H1 (cell line): Measurements from ENCODE around the gene SMIM1. TPM values are rescaled to one million over a fixed set of nuclear protein-coding genes. Genes with fewer than 3 reads are reported as not detected.

ENCODE experiments used
- CTCF ChIA-PET: fragments of 300-600 bp; sonication (Branson Sonifier 250); formaldehyde crosslinking; loops from one replicate; lab custom pipeline; 2021; ENCODE audit not compliant: partially characterized antibody; lab: Charles Lee
- POLR2A ChIA-PET: fragments of 300-600 bp; sonication (Branson Sonifier 250); formaldehyde crosslinking; loops from one replicate; lab custom pipeline; 2021; ENCODE audit warnings: inconsistent platforms; ENCODE audit not compliant: partially characterized antibody; lab: Charles Lee
- DNase-seq, 2 experiments: peaks; one replicate each; pipeline versions ENCODE4 v3.0.0 to v3.0.0-alpha.2; 2010 to 2022; ENCODE audit warnings: low spot score in 2 of 2, low read depth in 1 of 2, mixed read lengths in 1 of 2
- FAIRE-seq: peaks from 2 replicates; lab custom pipeline; 2011; peaks lifted over from hg19 to GRCh38; lab: Jason Lieb, UNC
- H2AFZ ChIP-seq: 2 replicates; pipeline ENCODE4 v1.8.1; 2012; ENCODE audit warnings: low read length, inconsistent platforms
- H2AK5ac ChIP-seq: 2 replicates; pipeline ENCODE4 v1.6.1; 2013; ENCODE audit warnings: low read depth, low read length
- H2BK120ac ChIP-seq: replicated peaks from 2 replicates; pipeline ENCODE3; 2013; ENCODE audit warnings: low read depth, low read length, inconsistent platforms
- H2BK12ac ChIP-seq: 2 replicates; pipeline ENCODE4 v1.6.1; 2013; ENCODE audit warnings: low read depth, low read length
- H2BK15ac ChIP-seq: 2 replicates; pipeline ENCODE4 v1.6.1; 2013; ENCODE audit warnings: low read length
- H2BK20ac ChIP-seq: 2 replicates; pipeline ENCODE4 v1.6.1; 2013; ENCODE audit warnings: low read length
- H2BK5ac ChIP-seq: 2 replicates; pipeline ENCODE4 v1.6.1; 2013; ENCODE audit warnings: low read depth, low read length
- H3K14ac ChIP-seq: 2 replicates; pipeline ENCODE4 v1.6.1; 2013; ENCODE audit warnings: inconsistent platforms; ENCODE audit not compliant: insufficient read length
- H3K18ac ChIP-seq: 2 replicates; pipeline ENCODE4 v1.6.1; 2013; ENCODE audit warnings: low read length; ENCODE audit errors: extremely low read depth
- H3K23ac ChIP-seq: 2 replicates; pipeline ENCODE4 v1.6.1; 2013; ENCODE audit warnings: inconsistent platforms; ENCODE audit not compliant: insufficient read length
- H3K23me2 ChIP-seq: 2 replicates; pipeline ENCODE4 v1.6.1; 2013; ENCODE audit warnings: low read depth, low read length
- H3K27ac ChIP-seq: 2 replicates; pipeline ENCODE4 v1.6.1; 2011; ENCODE audit warnings: low read depth, low read length, inconsistent platforms
- H3K27me3 ChIP-seq, 4 experiments: replicated peaks in 1 of 4; 1 replicate in 1 of 4; 2 replicates in 3 of 4; pipeline versions ENCODE4 v1.6.1 to v1.8.1; 2011 to 2013; ENCODE audit warnings: low read length in 3 of 4, mild to moderate bottlenecking in 3 of 4, inconsistent platforms in 2 of 4, mixed read lengths in 2 of 4, moderate library complexity in 1 of 4; ENCODE audit not compliant: control insufficient read depth in 3 of 4, insufficient read depth in 3 of 4; ENCODE audit errors: extremely low read depth in 1 of 4
- H3K36me3 ChIP-seq, 4 experiments: 2 replicates each; pipeline versions ENCODE4 v1.6.1 to v1.8.1; 2011 to 2013; ENCODE audit warnings: mild to moderate bottlenecking in 4 of 4, low read length in 3 of 4, moderate library complexity in 2 of 4, control low read depth in 1 of 4, inconsistent platforms in 1 of 4; ENCODE audit not compliant: insufficient read depth in 4 of 4, control insufficient read depth in 2 of 4
- H3K4ac ChIP-seq: replicated peaks from 2 replicates; pipeline ENCODE3; 2013; ENCODE audit warnings: low read length, low read depth, mixed read lengths, inconsistent platforms; ENCODE audit not compliant: insufficient read length
- H3K4me1 ChIP-seq, 4 experiments: replicated peaks in 1 of 4; 1 replicate in 1 of 4; 2 replicates in 3 of 4; pipeline versions ENCODE4 v1.6.1 to v1.8.1; 2011 to 2013; ENCODE audit warnings: low read length in 3 of 4, inconsistent platforms in 2 of 4, mixed read lengths in 1 of 4; ENCODE audit not compliant: insufficient read depth in 4 of 4, control insufficient read depth in 3 of 4
- H3K4me2 ChIP-seq, 2 experiments: 2 replicates each; pipeline versions ENCODE4 v1.6.1 to v1.8.1; 2011 to 2013; ENCODE audit warnings: low read depth in 2 of 2, low read length in 2 of 2, control low read depth in 1 of 2, inconsistent platforms in 1 of 2, mild to moderate bottlenecking in 1 of 2; ENCODE audit not compliant: insufficient read depth in 1 of 2
- H3K4me3 ChIP-seq, 4 experiments: fragments of 200-600, 300-600 bp in 1 of 4; sonication (generic), shearing (Covaris generic), sonication (Bioruptor Twin) in 1 of 4; 2 replicates each; pipeline versions ENCODE4 v1.5.1 to v1.8.1; 2011 to 2016; ENCODE audit warnings: low read length in 4 of 4, low read depth in 3 of 4, control low read depth in 2 of 4, inconsistent platforms in 2 of 4, mild to moderate bottlenecking in 2 of 4, mixed read lengths in 1 of 4, moderate library complexity in 1 of 4; ENCODE audit not compliant: insufficient read depth in 2 of 4; ENCODE audit errors: extremely low read depth in 1 of 4
- H3K56ac ChIP-seq: replicated peaks from 2 replicates; pipeline ENCODE3; 2013; ENCODE audit warnings: low read depth, mild to moderate bottlenecking, mixed read lengths, low read length, inconsistent platforms; ENCODE audit not compliant: insufficient read length
- H3K79me1 ChIP-seq: 2 replicates; pipeline ENCODE4 v1.6.1; 2013; ENCODE audit warnings: low read depth, low read length, control low read depth
- H3K79me2 ChIP-seq, 2 experiments: 2 replicates each; pipeline versions ENCODE4 v1.6.1 to v1.8.1; 2012 to 2013; ENCODE audit warnings: low read length in 2 of 2, mild to moderate bottlenecking in 2 of 2, inconsistent platforms in 1 of 2; ENCODE audit not compliant: insufficient read depth in 2 of 2, control insufficient read depth in 1 of 2
- H3K9ac ChIP-seq, 4 experiments: replicated peaks in 1 of 4; 1 replicate in 1 of 4; 2 replicates in 3 of 4; pipeline versions ENCODE4 v1.6.1 to v1.8.1; 2011 to 2013; ENCODE audit warnings: low read depth in 3 of 4, low read length in 3 of 4, control low read depth in 2 of 4, mild to moderate bottlenecking in 2 of 4, moderate library complexity in 2 of 4, inconsistent platforms in 1 of 4; ENCODE audit errors: extremely low read depth in 1 of 4
- H3K9me3 ChIP-seq, 2 experiments: 2 replicates each; pipeline versions ENCODE4 v1.6.1 to v1.8.1; 2012 to 2013; ENCODE audit warnings: mild to moderate bottlenecking in 2 of 2, moderate library complexity in 2 of 2, control low read depth in 1 of 2, inconsistent platforms in 1 of 2, low read depth in 1 of 2, low read length in 1 of 2, mixed read lengths in 1 of 2; ENCODE audit not compliant: insufficient read depth in 2 of 2
- H4K20me1 ChIP-seq, 2 experiments: replicated peaks in 1 of 2; 2 replicates each; pipeline versions ENCODE3 to v1.8.1; 2011 to 2013; ENCODE audit warnings: inconsistent platforms in 2 of 2, low read length in 2 of 2, mild to moderate bottlenecking in 1 of 2; ENCODE audit not compliant: insufficient read depth in 2 of 2, control insufficient read depth in 1 of 2
- H4K5ac ChIP-seq: 2 replicates; pipeline ENCODE4 v1.6.1; 2013; ENCODE audit warnings: low read length, low read depth, mixed read lengths, inconsistent platforms; ENCODE audit not compliant: insufficient read length
- H4K8ac ChIP-seq: 2 replicates; pipeline ENCODE4 v1.8.0; 2013; ENCODE audit warnings: mild to moderate bottlenecking, moderate library complexity, low read length, inconsistent platforms; ENCODE audit not compliant: insufficient read depth; ENCODE audit errors: extremely low read depth
- H4K91ac ChIP-seq: replicated peaks from 2 replicates; pipeline ENCODE3; 2013; ENCODE audit warnings: low read length, mixed read lengths, inconsistent platforms; ENCODE audit not compliant: insufficient read length
- ASH2L ChIP-seq: fragments of 200-600, 300-600 bp; sonication (generic); IDR thresholded peaks from one replicate; pipeline ENCODE4 v1.7.1; 2017; ENCODE audit warnings: low read length
- CEBPB ChIP-seq: IDR thresholded peaks from 2 replicates; pipeline ENCODE4 v1.6.1; 2012; ENCODE audit warnings: low read depth, low read length
- CHD2 ChIP-seq: IDR thresholded peaks from 2 replicates; pipeline ENCODE4 v1.6.1; 2012; ENCODE audit warnings: low read length, improper control_type of control experiment
- CREB1 ChIP-seq: IDR thresholded peaks from 2 replicates; pipeline ENCODE4 v1.6.1; 2012; ENCODE audit warnings: inconsistent platforms
- JUND ChIP-seq: IDR thresholded peaks from 2 replicates; pipeline ENCODE4 v1.6.1; 2011; ENCODE audit warnings: mild to moderate bottlenecking, improper control_type of control experiment, low read length
- KDM1A ChIP-seq: fragments of 200-600, 300-600 bp; sonication (generic); IDR thresholded peaks from 2 replicates; pipeline ENCODE4 v1.7.1; 2016; ENCODE audit warnings: mild to moderate bottlenecking, low read length, borderline replicate concordance
- KDM4A ChIP-seq: IDR thresholded peaks from one replicate; pipeline ENCODE4 v1.7.1; 2012; ENCODE audit warnings: low read depth, mild to moderate bottlenecking, moderate library complexity, low read length, inconsistent platforms; ENCODE audit not compliant: severe bottlenecking
- MAFK ChIP-seq: IDR thresholded peaks from 2 replicates; pipeline ENCODE4 v1.6.1; 2012; ENCODE audit warnings: low read depth, mild to moderate bottlenecking, improper control_type of control experiment, low read length
- POLR2AphosphoS5 ChIP-seq: IDR thresholded peaks from 2 replicates; pipeline ENCODE4 v1.6.1; 2011; ENCODE audit warnings: low read depth, low read length
- POU5F1 ChIP-seq: IDR thresholded peaks from 2 replicates; pipeline ENCODE4 v1.6.1; 2011; ENCODE audit warnings: low read depth, mild to moderate bottlenecking, low read length, moderate library complexity
- RFX5 ChIP-seq: IDR thresholded peaks from 2 replicates; pipeline ENCODE4 v1.6.1; 2011; ENCODE audit warnings: low read depth, low read length, improper control_type of control experiment, borderline replicate concordance
- SIN3A ChIP-seq, 2 experiments: IDR thresholded peaks in 1 of 2; conservative IDR thresholded peaks in 1 of 2; 2 replicates each; pipeline ENCODE4 v1.6.1; 2011 to 2012; ENCODE audit warnings: low read length in 2 of 2, improper control_type of control experiment in 1 of 2, low read depth in 1 of 2, mild to moderate bottlenecking in 1 of 2
- SIRT6 ChIP-seq: IDR thresholded peaks from one replicate; pipeline ENCODE4 v1.7.1; 2012; ENCODE audit warnings: low read length, inconsistent platforms
- SP2 ChIP-seq: IDR thresholded peaks from 2 replicates; pipeline ENCODE4 v1.6.1; 2012; ENCODE audit warnings: mild to moderate bottlenecking, low read length, inconsistent platforms
- WGBS, 2 experiments: shearing (Covaris generic) in 1 of 2; methylation state at CpG; one replicate each; pipeline versions ENCODE4 v1.1.6 to v1.1.7; 2013 to 2015; ENCODE audit warnings: low lambda C conversion rate in 2 of 2, mixed read lengths in 2 of 2, inconsistent platforms in 1 of 2, low coverage in 1 of 2, missing lambda C conversion rate in 1 of 2; ENCODE audit not compliant: insufficient replicate concordance in 2 of 2, insufficient coverage in 1 of 2, insufficient read length in 1 of 2; ENCODE audit errors: extremely low coverage in 1 of 2, missing lambda C conversion rate in 1 of 2; 5-methylcytosine and 5-hydroxymethylcytosine counted together
- polyA plus RNA-seq, 7 experiments: library from polyadenylated mRNA; depleted of rRNA in 3 of 7; stranded (reverse) in 5 of 7; unstranded in 2 of 7; fragments of >200 nt in 5 of 7; fragments of 200-250 nt in 2 of 7; gene quantifications; 1 replicate in 5 of 7; 2 replicates in 1 of 7; 4 replicates in 1 of 7; pipeline versions ENCODE4 v1.2.1 to v1.2.3, GENCODE V29; 2011 to 2013; ENCODE audit warnings: missing spikeins in 2 of 7, mixed read lengths in 2 of 7
- total RNA-seq: library from RNA; stranded (reverse); fragmentation: NEBNext Ultra II Directional; extraction: Animal tissue kit (Norgen Biotek cat#: 25700); gene quantifications from 2 replicates; pipeline ENCODE4 v1.2.1, GENCODE V29; 2021

SMIM1 gene
- total and polyA plus RNA-seq, 2 of the 8 experiments (the other 6 are each of a cell fraction or from before 2014, with no cell fraction given) = 7.7 to 9.7 TPM

GRCh38 chr1:3770047-3770765 lies 2.3 kb upstream of the SMIM1 start:
- Histone ChIP-seq H2BK15ac (no peak overlapping the region), H3K23me2 (peaks cover 11% of the 10 kb centered on the region; the same call in 1 of the 2 replicates), H3K79me1 (no peaks in the 10 kb centered on the region), H3K9me3 (peaks cover 0 to 7% of the 10 kb centered on the region in 2 experiments; a peak in 1 of 4 replicates), H3K27me3 (no peaks in the 10 kb centered on the region; a peak in 1 of 7 replicates), H4K5ac (no peak overlapping the region), H4K8ac (no peak overlapping the region), H4K20me1 (peaks cover 0 to 5% of the 10 kb centered on the region in 2 experiments), H2BK20ac (no peak overlapping the region), H2BK5ac (no peak overlapping the region), H2BK120ac (no peak overlapping the region), H2AK5ac (no peak overlapping the region), H3K27ac (no peak overlapping the region), H3K36me3 (no peaks in the 10 kb centered on the region), H3K4me2 (no peak overlapping the region), H3K4me1 (peaks cover 0 to 23% (median 8%) of the 10 kb centered on the region in 4 experiments; a peak in 5 of 7 replicates), H3K14ac (no peak overlapping the region), H2BK12ac (no peak overlapping the region), H3K4me3 (no peak overlapping the region), H3K9ac (no peak overlapping the region), H2AFZ (no peak overlapping the region), H3K79me2 (no peaks in the 10 kb centered on the region), H3K4ac (no peak overlapping the region), H4K91ac (no peak overlapping the region), H3K23ac (no peak overlapping the region), H3K18ac (no peak overlapping the region), H3K56ac (no peak overlapping the region)
- ChIA-PET POLR2A (interaction anchor here (1.2 to 2.5 kb wide), 4 partner anchors 10 to 36 kb away, joined by 3 to 10 read pairs (median 4); no protein-coding TSS in a partner anchor), CTCF (interaction anchor here (1.1 to 1.9 kb wide), 6 partner anchors 9 to 177 kb away, joined by 3 to 7 read pairs (median 4); no protein-coding TSS in a partner anchor)
- DNase-seq (no peak), FAIRE-seq (no peak)
- WGBS, 2 experiments = 95% methylated on average over 14 of the region's 16 CpGs; no CpG with 5 or more reads in 1 of the 2 experiments
- no peak for TF ChIP-seq SP2
- no peak for TF ChIP-seq ASH2L
- TF ChIP-seq CREB1 = no peak
- TF ChIP-seq KDM1A = no peak
- TF ChIP-seq JUND = no peak
- TF ChIP-seq RFX5 = no peak
- TF ChIP-seq CHD2 = no peak
- TF ChIP-seq POLR2AphosphoS5 = no peak
- no peak for TF ChIP-seq SIRT6
- no peak for TF ChIP-seq SIN3A (conservative IDR thresholded peaks at IDR 0.05 in 1 of 2, IDR thresholded peaks at IDR 0.05 in 1 of 2; ENCODE audit: low read depth in 1 of 2, low read length in 2 of 2)
- TF ChIP-seq MAFK = no peak
- no peak for TF ChIP-seq POU5F1
- TF ChIP-seq KDM4A = no peak
- TF ChIP-seq CEBPB = no peak
